ENCODE results near the gene ICE1. TPM values are rescaled to one million over a fixed set of nuclear protein-coding genes. Genes with fewer than 3 reads are reported as not detected.

The ICE1 gene, protein sequence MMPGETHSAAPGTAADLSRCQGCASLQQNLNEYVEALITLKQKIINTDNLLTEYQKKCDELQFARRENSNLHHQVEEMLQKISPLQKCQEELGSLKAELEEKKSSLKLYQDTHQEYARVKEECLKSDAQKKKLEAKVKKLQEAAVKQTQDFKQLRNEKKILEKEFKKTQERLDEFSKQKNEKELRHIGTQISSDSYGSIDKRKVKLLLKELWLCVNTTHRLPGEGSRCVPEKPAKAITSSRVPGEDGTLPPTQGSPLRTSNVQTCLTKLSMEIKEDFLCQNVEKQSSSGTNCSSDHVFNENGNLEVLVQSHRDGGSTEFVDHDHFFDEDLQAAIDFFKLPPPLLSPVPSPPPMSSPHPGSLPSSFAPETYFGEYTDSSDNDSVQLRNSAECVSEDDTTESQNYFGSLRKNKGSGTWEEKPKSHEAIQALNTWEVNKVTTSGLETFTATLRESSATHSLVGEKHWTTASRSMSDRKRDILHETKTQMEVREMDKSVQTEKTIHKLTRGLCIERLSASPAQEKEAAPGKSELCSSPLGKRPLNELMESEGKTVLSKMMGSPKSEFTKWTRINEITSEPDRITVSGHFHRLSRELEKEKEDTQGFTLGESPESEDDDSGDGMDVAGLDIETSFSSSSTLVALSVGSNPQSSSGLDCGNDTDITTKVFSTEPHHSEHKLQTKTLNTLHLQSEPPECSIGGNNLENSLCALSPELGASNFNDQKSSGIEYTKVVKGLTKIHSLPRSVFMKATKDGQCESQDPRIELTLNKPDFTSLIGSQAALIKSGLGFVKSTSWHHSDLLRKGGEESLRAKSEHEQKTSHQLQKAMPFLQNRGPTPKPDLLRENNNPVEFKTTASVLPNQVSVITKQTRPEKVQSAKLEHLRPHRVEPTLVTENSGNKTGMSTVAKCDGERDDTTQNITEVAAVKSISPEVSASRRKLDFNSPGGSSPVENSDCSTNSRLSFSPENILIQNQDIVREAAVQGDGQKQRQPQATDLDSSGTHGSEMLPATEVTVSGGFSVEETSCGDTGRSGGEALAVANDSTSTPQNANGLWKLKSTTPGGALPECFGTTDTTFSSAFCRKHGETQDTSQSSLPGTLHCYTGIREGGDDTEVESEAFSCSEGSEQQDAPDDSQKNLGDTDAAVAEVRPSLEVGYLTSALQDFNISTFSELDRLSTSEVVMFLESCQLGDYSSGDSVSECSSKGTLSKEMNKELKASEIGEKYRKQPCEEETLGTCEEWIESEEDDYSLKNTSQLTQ (N-terminal part only)
- total RNA-seq (10 to 100 TPM; 30.2 to 47.6 (median 35.8) TPM), polyA plus RNA-seq (10 to 100 TPM; 17.2 to 18.9 TPM), total RNA-seq (127 reads per million, percentile 88 among the genes with 10 or more reads in this experiment)

DNA sequence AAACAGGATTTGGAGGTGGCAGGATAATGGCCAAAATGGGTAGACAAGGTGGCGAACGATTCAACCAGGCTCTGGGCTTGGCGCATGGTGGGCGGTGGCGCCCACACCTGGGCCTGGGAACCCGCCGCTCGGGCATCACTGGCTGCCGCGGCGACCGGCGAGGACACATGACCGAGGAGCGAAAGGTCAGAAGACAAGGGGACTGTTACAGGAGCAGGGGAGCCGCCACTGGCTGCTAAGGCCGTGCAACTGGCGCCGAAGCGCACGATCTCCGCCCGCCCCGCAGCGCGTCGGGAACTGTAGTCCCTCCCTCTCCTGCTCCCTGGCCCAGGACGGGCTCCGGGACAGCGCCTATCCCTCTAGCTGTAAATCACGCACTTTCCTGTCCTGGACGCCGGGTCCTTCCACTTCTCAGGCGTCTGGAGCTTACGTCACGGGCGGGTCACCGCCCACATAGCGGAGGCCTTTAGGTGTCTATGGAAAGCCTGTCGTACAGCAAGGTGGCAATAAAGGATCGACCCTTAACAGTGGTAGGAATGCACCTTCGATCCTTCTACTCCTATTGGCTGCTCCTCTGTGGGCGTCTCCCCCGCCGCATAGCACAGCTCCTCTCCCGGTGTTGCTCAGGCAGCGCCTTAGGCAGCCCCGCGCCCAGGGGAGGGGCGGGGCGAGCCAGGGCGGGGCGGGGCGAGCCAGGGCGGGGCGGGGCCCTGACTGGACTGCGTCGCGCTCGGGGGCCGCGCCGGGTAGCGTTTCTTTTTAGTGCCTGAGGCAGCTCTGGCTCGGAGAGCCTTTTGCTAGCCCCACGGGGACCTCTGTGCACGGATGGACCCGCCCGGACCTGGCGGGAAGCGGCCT, at the start of gene ICE1:
TSS of gene ICE1 (plus strand) at position 717 of the 858 bp plus-strand sequence. CDS start 239 bp downstream, outside the sequence.
- Histone ChIP-seq H3K27ac (ENCODE audit: low read depth, low read length) (peak within 1 kb of the TSS; percentile 90), H3K27me3 (ENCODE audit: control insufficient read depth in 2 of 2, insufficient read depth in 2 of 2, low read length in 2 of 2) (no peaks in the 10 kb centered on the region), H3K9me3 (ENCODE audit: control insufficient read depth in 2 of 3, low read length in 3 of 3) (no peaks in the 10 kb centered on the region), H3K36me3 (ENCODE audit: control insufficient read depth in 2 of 3, insufficient read depth in 3 of 3, low read length in 3 of 3) (no peaks in the 10 kb centered on the region), H3K4me1 (ENCODE audit: control insufficient read depth in 2 of 2, insufficient read depth in 2 of 2, low read length in 2 of 2) (peaks cover 33 to 35% of the 10 kb centered on the region in 2 donors), H3K4me3 (ENCODE audit: low read length) (peak within 1 kb of the TSS; percentile 84)
- H3K4me3 Mint-ChIP-seq = peak within 1 kb of the TSS in 7 of 10 donors; percentile 88 to 96 (median 93)
- ChIA-PET CTCF (interaction anchor here (0.7 kb wide), 1 partner anchor 11 kb away, joined by 3 read pairs; no protein-coding TSS in a partner anchor), POLR2A (interaction anchor here (0.6 to 2.0 kb wide), 10 partner anchors 9 to 1300 kb away, joined by 3 to 13 read pairs (median 4); partner anchors contain the start of genes MED10, NSUN2, SRD5A1 and TENT4A)
- no peaks in the 10 kb centered on the region for H3K27me3 Mint-ChIP-seq
- DNase-seq (peak; percentile 89 to 99 (median 96)), ATAC-seq (peak; percentile 93)
- H3K27ac Mint-ChIP-seq = peak within 1 kb of the TSS in 7 of 9 donors; percentile 92 to 99 (median 97)
- peaks cover 6 to 24% (median 16%) of the 10 kb centered on the region in 7 donors for H3K4me1 Mint-ChIP-seq
- peaks cover 0 to 12% (median 0%) of the 10 kb centered on the region in 5 donors for H3K36me3 Mint-ChIP-seq
- intact Hi-C loops (cut with micrococcal nuclease) = loop anchor here (1.0 kb wide), 6 partner anchors 59 to 1291 kb away; partner anchors contain the start of genes MED10 (in 2 of the 2), NSUN2 (in 1 of the 2), SRD5A1 (in 1 of the 2) and TENT4A (in 1 of the 2)
- no peaks in the 10 kb centered on the region for H3K9me3 Mint-ChIP-seq

DNA sequence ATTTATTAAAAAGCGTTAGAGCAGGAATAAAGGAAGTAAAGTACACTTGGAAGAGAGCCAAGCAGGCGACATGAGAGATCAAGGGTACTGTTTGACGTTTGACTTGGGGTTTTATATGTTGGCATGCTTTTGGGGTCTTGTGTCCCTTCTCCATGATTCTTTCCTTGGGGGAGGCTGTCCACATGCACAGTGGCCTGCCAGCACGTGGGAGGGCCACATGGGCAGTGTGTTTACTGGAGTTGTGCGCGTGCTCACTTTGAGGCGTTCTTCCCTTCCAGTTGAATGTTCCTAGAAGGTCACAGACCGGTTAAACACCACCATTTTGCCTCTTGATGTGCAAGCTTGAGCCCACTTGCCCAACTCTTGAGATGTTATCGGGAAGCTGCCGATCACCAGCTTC, 49.5 kb upstream of the ICE1 start:
- POLR2A ChIA-PET = no interaction called here

GRCh38 chr5:5373351-5373989, 49.0 kb upstream of the ICE1 start:
- Histone ChIP-seq H3K36me3 (ENCODE audit: control insufficient read depth in 2 of 3, insufficient read depth in 3 of 3, low read length in 3 of 3) (no peaks in the 10 kb centered on the region), H3K4me3 (ENCODE audit: low read length) (no peak overlapping the region), H3K9me3 (ENCODE audit: control insufficient read depth in 2 of 3, low read length in 3 of 3) (no peaks in the 10 kb centered on the region), H3K27ac (ENCODE audit: low read depth, low read length) (no peak overlapping the region), H3K27me3 (ENCODE audit: control insufficient read depth in 2 of 2, insufficient read depth in 2 of 2, low read length in 2 of 2) (no peaks in the 10 kb centered on the region), H3K4me1 (ENCODE audit: control insufficient read depth in 2 of 2, insufficient read depth in 2 of 2, low read length in 2 of 2) (no peaks in the 10 kb centered on the region)
- Mint-ChIP-seq H3K4me1 (peaks cover 0 to 11% (median 0%) of the 10 kb centered on the region in 7 donors), H3K36me3 (peaks cover 0 to 23% (median 7%) of the 10 kb centered on the region in 5 donors), H3K4me3 (no peak overlapping the region), H3K27ac (no peak overlapping the region), H3K9me3 (peaks cover 0 to 5% (median 0%) of the 10 kb centered on the region in 11 donors), H3K27me3 (peaks cover 0 to 5% (median 0%) of the 10 kb centered on the region in 5 donors)
- POLR2A ChIA-PET = no interaction called here
- intact Hi-C loops (cut with micrococcal nuclease) = no loop called here
- CTCF ChIA-PET = no interaction called here
- no peak for ATAC-seq
- no peak for DNase-seq

More for the DNA sequence above, 49.5 kb upstream of the ICE1 start:
- no peak overlapping the region for H3K27ac Mint-ChIP-seq
- Histone ChIP-seq H3K4me3 (ENCODE audit: low read length) (no peak overlapping the region), H3K36me3 (ENCODE audit: control insufficient read depth in 2 of 3, insufficient read depth in 3 of 3, low read length in 3 of 3) (no peaks in the 10 kb centered on the region), H3K4me1 (ENCODE audit: control insufficient read depth in 2 of 2, insufficient read depth in 2 of 2, low read length in 2 of 2) (no peaks in the 10 kb centered on the region), H3K27me3 (ENCODE audit: control insufficient read depth in 2 of 2, insufficient read depth in 2 of 2, low read length in 2 of 2) (no peaks in the 10 kb centered on the region), H3K9me3 (ENCODE audit: control insufficient read depth in 2 of 3, low read length in 3 of 3) (no peaks in the 10 kb centered on the region), H3K27ac (ENCODE audit: low read depth, low read length) (no peak overlapping the region)
- no peak overlapping the region for H3K4me3 Mint-ChIP-seq
- peaks cover 0 to 11% (median 0%) of the 10 kb centered on the region in 7 donors for H3K4me1 Mint-ChIP-seq
- H3K9me3 Mint-ChIP-seq = peaks cover 0 to 5% (median 0%) of the 10 kb centered on the region in 11 donors
- intact Hi-C loops (cut with micrococcal nuclease) = no loop called here
- peaks cover 0 to 20% (median 7%) of the 10 kb centered on the region in 5 donors for H3K36me3 Mint-ChIP-seq
- ATAC-seq (no peak), DNase-seq (no peak)
- CTCF ChIA-PET = no interaction called here
- peaks cover 0 to 5% (median 0%) of the 10 kb centered on the region in 5 donors for H3K27me3 Mint-ChIP-seq

- ChIA-PET POLR2A (no interaction called here), CTCF (no interaction called here)
- peaks cover 0 to 6% (median 0%) of the 10 kb centered on the region in 5 donors for H3K27me3 Mint-ChIP-seq
- ATAC-seq (no peak), DNase-seq (no peak)
- Histone ChIP-seq H3K4me1 (ENCODE audit: control insufficient read depth in 2 of 2, insufficient read depth in 2 of 2, low read length in 2 of 2) (no peaks in the 10 kb centered on the region), H3K9me3 (ENCODE audit: control insufficient read depth in 2 of 3, low read length in 3 of 3) (no peaks in the 10 kb centered on the region), H3K36me3 (ENCODE audit: control insufficient read depth in 2 of 3, insufficient read depth in 3 of 3, low read length in 3 of 3) (no peaks in the 10 kb centered on the region), H3K27ac (ENCODE audit: low read depth, low read length) (no peak overlapping the region), H3K4me3 (ENCODE audit: low read length) (no peak overlapping the region), H3K27me3 (ENCODE audit: control insufficient read depth in 2 of 2, insufficient read depth in 2 of 2, low read length in 2 of 2) (no peaks in the 10 kb centered on the region)
- peaks cover 0 to 5% (median 0%) of the 10 kb centered on the region in 11 donors for H3K9me3 Mint-ChIP-seq
- intact Hi-C loops (cut with micrococcal nuclease) = no loop called here
- H3K27ac Mint-ChIP-seq = no peak overlapping the region
- H3K4me3 Mint-ChIP-seq = no peak overlapping the region
- H3K36me3 Mint-ChIP-seq = peaks cover 0 to 23% (median 7%) of the 10 kb centered on the region in 5 donors
- H3K4me1 Mint-ChIP-seq = peaks cover 0 to 11% (median 0%) of the 10 kb centered on the region in 7 donors
Measured at GRCh38 chr5:5374009-5374715, 48.3 kb upstream of the ICE1 start.

DNA sequence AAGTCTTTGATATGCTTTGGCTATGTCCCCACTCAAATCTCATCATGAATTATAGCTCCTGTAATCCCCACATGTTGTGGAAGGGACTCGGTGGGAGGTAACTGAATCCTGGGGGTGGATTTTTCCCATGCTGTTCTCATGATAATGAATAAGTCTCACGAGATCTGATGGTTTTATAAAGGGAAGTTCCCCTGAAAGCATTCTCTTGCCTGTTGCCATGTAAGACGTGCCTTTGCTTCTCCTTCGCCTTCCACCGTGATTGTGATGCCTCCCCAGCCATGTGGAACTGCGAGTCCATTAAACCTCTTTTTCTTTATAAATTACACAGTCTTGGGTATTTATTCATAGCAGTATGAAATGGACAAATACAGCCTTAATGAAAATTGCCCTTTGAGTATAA, 44.7 kb upstream of the ICE1 start:
- Mint-ChIP-seq H3K36me3 (peaks cover 0 to 28% (median 7%) of the 10 kb centered on the region in 5 donors), H3K9me3 (peaks cover 0 to 5% (median 0%) of the 10 kb centered on the region in 11 donors), H3K27ac (no peak overlapping the region), H3K4me3 (no peak overlapping the region), H3K27me3 (peaks cover 0 to 9% (median 0%) of the 10 kb centered on the region in 5 donors), H3K4me1 (peaks cover 0 to 11% (median 0%) of the 10 kb centered on the region in 7 donors)
- CTCF ChIA-PET = no interaction called here
- POLR2A ChIA-PET = no interaction called here
- no peaks in the 10 kb centered on the region for H3K4me1 ChIP-seq (ENCODE audit: control insufficient read depth in 2 of 2, insufficient read depth in 2 of 2, low read length in 2 of 2)
- no peak overlapping the region for H3K4me3 ChIP-seq (ENCODE audit: low read length)
- DNase-seq = no peak
- ATAC-seq = no peak
- intact Hi-C loops (cut with micrococcal nuclease) = no loop called here
- no peaks in the 10 kb centered on the region for H3K9me3 ChIP-seq (ENCODE audit: control insufficient read depth in 2 of 3, low read length in 3 of 3)
- H3K36me3 ChIP-seq (ENCODE audit: control insufficient read depth in 2 of 3, insufficient read depth in 3 of 3, low read length in 3 of 3) = no peaks in the 10 kb centered on the region
- no peaks in the 10 kb centered on the region for H3K27me3 ChIP-seq (ENCODE audit: control insufficient read depth in 2 of 2, insufficient read depth in 2 of 2, low read length in 2 of 2)
- no peak overlapping the region for H3K27ac ChIP-seq (ENCODE audit: low read depth, low read length)
